Keratinocyte (primary cell): ENCODE results near the gene DEGS2. TPM values are rescaled to one million over a fixed set of nuclear protein-coding genes. Genes with fewer than 3 reads are reported as not detected.

Experiments
- DNase-seq: peaks from one replicate; pipeline ENCODE4 v3.0.0-alpha.2; 2011; ENCODE audit warnings: low read depth, missing footprints, low spot score
- FAIRE-seq: peaks from 2 replicates; lab custom pipeline; 2011; peaks lifted over from hg19 to GRCh38; lab: Jason Lieb, UNC
- H2AFZ ChIP-seq: 2 replicates; pipeline ENCODE4 v1.6.0; 2012; ENCODE audit warnings: low read length, control low read depth, inconsistent platforms; ENCODE audit not compliant: control insufficient read depth
- H3K27ac ChIP-seq: 2 replicates; pipeline ENCODE4 v1.5.1; 2011; ENCODE audit warnings: low read length; ENCODE audit not compliant: control insufficient read depth, insufficient read depth
- H3K27me3 ChIP-seq: 3 replicates; pipeline ENCODE4 v1.6.0; 2011; ENCODE audit warnings: low read length; ENCODE audit not compliant: control insufficient read depth, insufficient read depth; ENCODE audit errors: extremely low read depth
- H3K36me3 ChIP-seq, 2 experiments: 2 replicates in 1 of 2; 3 replicates in 1 of 2; pipeline ENCODE4 v1.5.1; 2011; ENCODE audit warnings: low read length in 2 of 2, mild to moderate bottlenecking in 1 of 2; ENCODE audit not compliant: control insufficient read depth in 2 of 2, insufficient read depth in 2 of 2; ENCODE audit errors: extremely low read depth in 1 of 2
- H3K4me1 ChIP-seq: 3 replicates; pipeline ENCODE4 v1.5.1; 2011; ENCODE audit warnings: low read length; ENCODE audit not compliant: control insufficient read depth, insufficient read depth; ENCODE audit errors: extremely low read depth
- H3K4me2 ChIP-seq: 3 replicates; pipeline ENCODE4 v1.6.0; 2011; ENCODE audit warnings: low read depth, low read length; ENCODE audit not compliant: control insufficient read depth, insufficient read depth; ENCODE audit errors: extremely low read depth
- H3K4me3 ChIP-seq, 3 experiments: fragments of 200-600 bp in 1 of 3; sonication (generic) in 1 of 3; 2 replicates in 2 of 3; 3 replicates in 1 of 3; pipeline ENCODE4 v1.5.1; 2011 to 2016; ENCODE audit warnings: low read length in 3 of 3, mild to moderate bottlenecking in 3 of 3, control low read depth in 2 of 3, inconsistent platforms in 1 of 3, low read depth in 1 of 3, mixed read lengths in 1 of 3, mixed run types in 1 of 3, moderate library complexity in 1 of 3; ENCODE audit not compliant: control insufficient read depth in 2 of 3, insufficient read depth in 2 of 3; ENCODE audit errors: extremely low read depth in 1 of 3
- H3K79me2 ChIP-seq: 2 replicates; pipeline ENCODE4 v1.6.0; 2012; ENCODE audit warnings: low read length; ENCODE audit not compliant: control insufficient read depth, insufficient read depth
- H3K9ac ChIP-seq: 3 replicates; pipeline ENCODE4 v1.6.0; 2011; ENCODE audit warnings: low read length; ENCODE audit not compliant: control insufficient read depth, insufficient read depth; ENCODE audit errors: extremely low read depth
- H3K9me1 ChIP-seq: 3 replicates; pipeline ENCODE4 v1.6.0; 2011; ENCODE audit warnings: low read length; ENCODE audit not compliant: control insufficient read depth, insufficient read depth; ENCODE audit errors: extremely low read depth
- H3K9me3 ChIP-seq: 2 replicates; pipeline ENCODE4 v1.5.1; 2012; ENCODE audit warnings: low read depth, low read length; ENCODE audit not compliant: control insufficient read depth
- H4K20me1 ChIP-seq: 3 replicates; pipeline ENCODE4 v1.6.0; 2011; ENCODE audit warnings: low read length; ENCODE audit not compliant: control insufficient read depth, insufficient read depth; ENCODE audit errors: extremely low read depth
- CTCF ChIP-seq, 3 experiments: IDR thresholded peaks in 1 of 3; conservative IDR thresholded peaks in 1 of 3; optimal IDR thresholded peaks in 1 of 3; 2 replicates in 2 of 3; 3 replicates in 1 of 3; pipeline versions ENCODE3 to v1.5.1; 2011; ENCODE audit warnings: low read length in 3 of 3, mild to moderate bottlenecking in 3 of 3, moderate library complexity in 2 of 3, control low read depth in 1 of 3, inconsistent platforms in 1 of 3; ENCODE audit not compliant: insufficient read depth in 2 of 3; ENCODE audit errors: extremely low read depth in 1 of 3
- EZH2 ChIP-seq: IDR thresholded peaks from one replicate; pipeline ENCODE4 v1.6.1; 2012; ENCODE audit warnings: inconsistent platforms, mild to moderate bottlenecking, low read length, moderate library complexity
- dilution Hi-C: fragments of 300-500 bp; cut with MboI; formaldehyde crosslinking; loops from one replicate; pipeline ENCODE4 v1.7.0; 2020; ENCODE audit warnings: low sequenced_read_pairs; ENCODE audit not compliant: extremely low pct_ligation_motif_present
- polyA plus RNA-seq, 5 experiments: library from polyadenylated mRNA; depleted of rRNA in 3 of 5; stranded (reverse) in 3 of 5; stranded (forward) in 1 of 5; unstranded in 1 of 5; fragments of >200 nt; gene quantifications; 1 replicate in 1 of 5; 2 replicates in 3 of 5; 3 replicates in 1 of 5; pipeline versions ENCODE4 v1.2.1 to v1.2.3, GENCODE V29; 2011 to 2012; ENCODE audit warnings: missing spikeins in 2 of 5, low read depth in 1 of 5, low replicate concordance in 1 of 5

Gene DEGS2
- polyA plus RNA-seq, 1 donor (not counting 4 experiments of a cell fraction or from before 2014, with no cell fraction given) = 0.46 TPM

GRCh38 chr14:100190126-100190525, 30.7 kb upstream of the DEGS2 start:
- FAIRE-seq (no peak), DNase-seq (no peak)
- dilution Hi-C loops = no loop called here

GRCh38 chr14:100188392-100189030, 29.1 kb upstream of the DEGS2 start:
- H3K4me1 ChIP-seq = peaks cover 11% of the 10 kb centered on the region
- dilution Hi-C loops = no loop called here
- DNase-seq (no peak), FAIRE-seq (no peak)
- no peak overlapping the region for H3K4me3 ChIP-seq
- no peak overlapping the region for H2AFZ ChIP-seq
- no peaks in the 10 kb centered on the region for H4K20me1 ChIP-seq
- H3K27ac ChIP-seq = no peak overlapping the region
- no peaks in the 10 kb centered on the region for H3K9me1 ChIP-seq
- H3K9me3 ChIP-seq = no peaks in the 10 kb centered on the region
- H3K27me3 ChIP-seq = no peaks in the 10 kb centered on the region
- TF ChIP-seq EZH2 = no peak
- TF ChIP-seq CTCF (optimal IDR thresholded peaks at IDR 0.05 in 1 of 3, IDR thresholded peaks at IDR 0.05 in 1 of 3, conservative IDR thresholded peaks at IDR 0.05 in 1 of 3; ENCODE audit: extremely low read depth in 1 of 3, insufficient read depth in 2 of 3, low read length in 3 of 3) = no peak
- no peak overlapping the region for H3K9ac ChIP-seq
- no peaks in the 10 kb centered on the region for H3K36me3 ChIP-seq
- no peak overlapping the region for H3K4me2 ChIP-seq
- no peaks in the 10 kb centered on the region for H3K79me2 ChIP-seq

More at GRCh38 chr14:100190126-100190525, 30.7 kb upstream of the DEGS2 start:
- no peak overlapping the region for H3K27ac ChIP-seq
- no peak overlapping the region for H3K4me2 ChIP-seq
- H3K4me1 ChIP-seq = peaks cover 12% of the 10 kb centered on the region
- H4K20me1 ChIP-seq = no peaks in the 10 kb centered on the region
- no peaks in the 10 kb centered on the region for H3K36me3 ChIP-seq
- H3K79me2 ChIP-seq = no peaks in the 10 kb centered on the region
- H3K9me1 ChIP-seq = no peaks in the 10 kb centered on the region
- H3K4me3 ChIP-seq = no peak overlapping the region
- H2AFZ ChIP-seq = no peak overlapping the region
- no peak overlapping the region for H3K9ac ChIP-seq
- no peaks in the 10 kb centered on the region for H3K9me3 ChIP-seq
- TF ChIP-seq CTCF (optimal IDR thresholded peaks at IDR 0.05 in 1 of 3, IDR thresholded peaks at IDR 0.05 in 1 of 3, conservative IDR thresholded peaks at IDR 0.05 in 1 of 3; ENCODE audit: extremely low read depth in 1 of 3, insufficient read depth in 2 of 3, low read length in 3 of 3) = no peak
- TF ChIP-seq EZH2 = no peak
- no peaks in the 10 kb centered on the region for H3K27me3 ChIP-seq
